Measurements from ENCODE around the gene DNAI2. TPM values are rescaled to one million over a fixed set of nuclear protein-coding genes. Genes with fewer than 3 reads are reported as not detected.
A peak's percentile ranks its signal among the peaks of the same experiment; 100 is the strongest.

Gene DNAI2
- total RNA-seq, 2 experiments from 2014 or later: 0.45 to 0.47 TPM

GRCh38 chr17:74295625-74296547, 21.9 kb downstream of the DNAI2 start:
- no peaks in the 10 kb centered on the region for H3K9me3 Mint-ChIP-seq
- peaks cover 10% of the 10 kb centered on the region for H3K4me1 Mint-ChIP-seq (ENCODE audit: low read depth)
- intact Hi-C loops (cut with micrococcal nuclease): no loop called here
- peaks cover 1% of the 10 kb centered on the region for H3K36me3 Mint-ChIP-seq (ENCODE audit: low read depth)
- peaks cover 5% of the 10 kb centered on the region for H3K27me3 Mint-ChIP-seq
- ChIA-PET CTCF (interaction anchor here (0.6 to 7.4 kb wide), 12 partner anchors 9 to 84 kb away, joined by 3 to 55 read pairs (median 4); partner anchors contain the start of genes BTBD17 and GPR142), POLR2A (interaction anchor here (0.7 kb wide), 2 partner anchors 8 to 88 kb away, joined by 3 to 4 read pairs; no protein-coding TSS in a partner anchor)
- no peak overlapping the region for H3K4me3 Mint-ChIP-seq
- TF ChIP-seq, protein P1, sequence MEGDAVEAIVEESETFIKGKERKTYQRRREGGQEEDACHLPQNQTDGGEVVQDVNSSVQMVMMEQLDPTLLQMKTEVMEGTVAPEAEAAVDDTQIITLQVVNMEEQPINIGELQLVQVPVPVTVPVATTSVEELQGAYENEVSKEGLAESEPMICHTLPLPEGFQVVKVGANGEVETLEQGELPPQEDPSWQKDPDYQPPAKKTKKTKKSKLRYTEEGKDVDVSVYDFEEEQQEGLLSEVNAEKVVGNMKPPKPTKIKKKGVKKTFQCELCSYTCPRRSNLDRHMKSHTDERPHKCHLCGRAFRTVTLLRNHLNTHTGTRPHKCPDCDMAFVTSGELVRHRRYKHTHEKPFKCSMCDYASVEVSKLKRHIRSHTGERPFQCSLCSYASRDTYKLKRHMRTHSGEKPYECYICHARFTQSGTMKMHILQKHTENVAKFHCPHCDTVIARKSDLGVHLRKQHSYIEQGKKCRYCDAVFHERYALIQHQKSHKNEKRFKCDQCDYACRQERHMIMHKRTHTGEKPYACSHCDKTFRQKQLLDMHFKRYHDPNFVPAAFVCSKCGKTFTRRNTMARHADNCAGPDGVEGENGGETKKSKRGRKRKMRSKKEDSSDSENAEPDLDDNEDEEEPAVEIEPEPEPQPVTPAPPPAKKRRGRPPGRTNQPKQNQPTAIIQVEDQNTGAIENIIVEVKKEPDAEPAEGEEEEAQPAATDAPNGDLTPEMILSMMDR (IDR thresholded peaks at IDR 0.05): no peak
- DNase-seq: no peak
- H3K27ac Mint-ChIP-seq: no peak overlapping the region
- no peak for ATAC-seq

- CTCF ChIA-PET: interaction anchor here (1.0 to 7.4 kb wide), 10 partner anchors 10 to 85 kb away, joined by 3 to 55 read pairs (median 5); partner anchors contain the start of genes BTBD17 and GPR142
- POLR2A ChIA-PET: interaction anchor here (0.7 kb wide), 1 partner anchor 9 kb away, joined by 4 read pairs; no protein-coding TSS in a partner anchor
Measured at GRCh38 chr17:74296548-74296936, 22.5 kb downstream of the DNAI2 start.

GRCh38 chr17:74297941-74298340, 23.9 kb downstream of the DNAI2 start:
- ChIA-PET POLR2A (interaction anchor here (1.5 kb wide), 1 partner anchor 59 kb away, joined by 4 read pairs; no protein-coding TSS in a partner anchor), CTCF (interaction anchor here (0.7 to 7.4 kb wide), 5 partner anchors 10 to 94 kb away, joined by 3 to 55 read pairs (median 11); partner anchors contain the start of gene BTBD17)
- peak overlapping the region; percentile 27 for H3K27ac Mint-ChIP-seq
- TF ChIP-seq, protein P1 (IDR thresholded peaks at IDR 0.05): no peak
- H3K9me3 Mint-ChIP-seq: no peaks in the 10 kb centered on the region
- H3K4me1 Mint-ChIP-seq (ENCODE audit: low read depth): peaks cover 10% of the 10 kb centered on the region
- ATAC-seq (peak; percentile 63), DNase-seq (peak; percentile 32)
- H3K36me3 Mint-ChIP-seq (ENCODE audit: low read depth): peaks cover 1% of the 10 kb centered on the region
- H3K4me3 Mint-ChIP-seq: no peak overlapping the region
- H3K27me3 Mint-ChIP-seq: peaks cover 5% of the 10 kb centered on the region
- intact Hi-C loops (cut with micrococcal nuclease): no loop called here

More at GRCh38 chr17:74296548-74296936, 22.5 kb downstream of the DNAI2 start:
- TF ChIP-seq, protein P1 (IDR thresholded peaks at IDR 0.05): no peak
- Mint-ChIP-seq H3K27ac (no peak overlapping the region), H3K4me3 (no peak overlapping the region), H3K9me3 (no peaks in the 10 kb centered on the region), H3K4me1 (ENCODE audit: low read depth) (peaks cover 10% of the 10 kb centered on the region), H3K36me3 (ENCODE audit: low read depth) (peaks cover 1% of the 10 kb centered on the region), H3K27me3 (peaks cover 5% of the 10 kb centered on the region)
- intact Hi-C loops (cut with micrococcal nuclease): no loop called here
- ATAC-seq (no peak), DNase-seq (peak; percentile 50)

- intact Hi-C loops (cut with micrococcal nuclease): no loop called here
- TF ChIP-seq, protein P1 (IDR thresholded peaks at IDR 0.05): no peak
- Mint-ChIP-seq H3K4me1 (ENCODE audit: low read depth) (peaks cover 10% of the 10 kb centered on the region), H3K27ac (no peak overlapping the region), H3K4me3 (no peak overlapping the region), H3K9me3 (no peaks in the 10 kb centered on the region), H3K36me3 (ENCODE audit: low read depth) (peaks cover 1% of the 10 kb centered on the region), H3K27me3 (peaks cover 5% of the 10 kb centered on the region)
- DNase-seq (no peak), ATAC-seq (no peak)
- CTCF ChIA-PET: interaction anchor here (1.0 to 7.4 kb wide), 8 partner anchors 11 to 96 kb away, joined by 3 to 55 read pairs (median 10); partner anchors contain the start of genes BTBD17 and RPL38
- POLR2A ChIA-PET: interaction anchor here (0.7 to 1.5 kb wide), 3 partner anchors 11 to 160 kb away, joined by 3 to 5 read pairs (median 4); no protein-coding TSS in a partner anchor
Measured at GRCh38 chr17:74298778-74299177, 24.7 kb downstream of the DNAI2 start.
